AG10803 (cell line): ENCODE data around the gene ZBTB8OS.

Experiments
- DNase-seq: peaks from one replicate; pipeline ENCODE4 v3.0.0; 2010; ENCODE audit warnings: low read depth
- H3K4me3 ChIP-seq: 2 replicates; pipeline ENCODE4 v1.5.1; 2011; ENCODE audit warnings: mild to moderate bottlenecking, low read length, control low read depth
- CTCF ChIP-seq: conservative IDR thresholded peaks from 2 replicates; pipeline ENCODE4 v1.5.1; 2011; ENCODE audit warnings: mild to moderate bottlenecking, low read length, control low read depth, inconsistent platforms

ZBTB8OS gene

GRCh38 chr1:32627596-32628162 is 22.7 kb downstream of the ZBTB8OS start:
- no peak for TF ChIP-seq CTCF
- peak; percentile 77 for DNase-seq
- no peak overlapping the region for H3K4me3 ChIP-seq

- TF ChIP-seq CTCF: no peak
- no peak for DNase-seq
- H3K4me3 ChIP-seq: no peak overlapping the region
Observed at GRCh38 chr1:32626176-32626575, 24.2 kb downstream of the ZBTB8OS start.

GRCh38 chr1:32623775-32624174 is 26.6 kb downstream of the ZBTB8OS start:
- TF ChIP-seq CTCF: no peak
- no peak overlapping the region for H3K4me3 ChIP-seq
- DNase-seq: no peak

GRCh38 chr1:32622806-32623681 is 27.3 kb downstream of the ZBTB8OS start:
- TF ChIP-seq CTCF: no peak
- H3K4me3 ChIP-seq: no peak overlapping the region
- no peak for DNase-seq

DNA sequence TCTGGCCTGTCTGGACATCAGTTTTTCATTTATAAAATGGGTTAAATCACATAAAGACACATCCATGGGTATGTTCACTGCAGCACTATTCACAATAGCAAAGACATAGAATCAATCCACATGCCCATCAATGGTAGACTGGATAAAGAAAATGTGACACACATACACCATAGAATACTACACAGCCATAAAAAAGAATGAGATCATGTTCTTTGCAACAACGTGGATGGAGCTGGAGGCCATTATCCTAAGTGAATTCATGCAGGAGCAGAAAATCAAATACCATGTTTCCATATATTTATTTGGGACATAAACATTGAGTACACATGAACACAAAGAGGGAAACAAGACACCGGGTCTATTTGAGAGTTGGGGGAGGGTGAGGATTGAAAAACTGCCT is 28.1 kb downstream of the ZBTB8OS start:
- no peak for DNase-seq
- no peak for TF ChIP-seq CTCF
- no peak overlapping the region for H3K4me3 ChIP-seq

DNA sequence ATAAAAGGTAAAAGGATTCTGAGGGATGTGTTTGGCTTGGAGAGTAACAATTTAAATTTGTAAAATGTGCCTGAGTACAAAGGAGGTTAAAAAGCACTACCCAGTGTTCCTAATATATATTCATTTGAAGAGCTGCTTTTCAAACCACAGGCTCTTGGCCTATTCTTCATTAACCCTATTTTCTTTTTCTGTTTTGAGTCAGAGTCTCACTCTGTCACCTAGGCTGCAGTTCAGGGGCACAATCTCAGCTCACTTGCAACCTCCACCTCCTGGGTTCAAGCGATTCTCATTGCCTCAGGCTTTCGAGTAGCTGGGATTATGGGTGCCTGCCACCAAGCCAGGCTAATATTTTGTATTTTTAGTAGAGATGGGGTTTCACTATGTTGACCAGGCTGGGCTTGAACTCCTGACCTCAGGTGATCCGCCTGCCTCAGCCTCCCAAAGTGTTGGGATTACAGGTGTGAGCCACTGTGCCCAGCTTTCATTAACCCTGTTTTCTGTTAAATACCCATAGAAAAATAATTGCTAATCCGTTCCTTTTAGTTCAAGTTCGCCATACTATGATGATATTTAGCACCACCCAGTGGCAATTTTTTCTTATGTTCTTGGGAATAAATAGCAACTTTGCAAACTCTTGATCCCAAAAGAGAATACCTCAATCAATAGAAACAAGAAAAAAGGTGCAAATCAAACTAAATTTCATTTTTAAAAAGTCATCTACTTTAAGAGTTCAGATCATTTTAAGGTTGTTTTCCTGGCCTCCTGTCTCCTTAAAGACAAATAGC is 30.5 kb downstream of the ZBTB8OS start:
- DNase-seq: peak; percentile 16
- H3K4me3 ChIP-seq: no peak overlapping the region
- TF ChIP-seq CTCF: peak; percentile 29
